HuH-7.5 (cell line): ENCODE measurements around the gene FCER2.

ENCODE experiments used
- DNase-seq: peaks from one replicate; pipeline ENCODE4 v3.0.0; 2011; ENCODE audit warnings: low spot score

The FCER2 gene

GRCh38 chr19:7677669-7678311 is 24.1 kb downstream of the FCER2 start:
- DNase-seq, result no peak

- no peak for DNase-seq
These were observed 25.1 kb downstream of the FCER2 start, which contains the start of gene MCEMP1 for GRCh38 chr19:7676854-7677253. Gene MCEMP1 (plus strand): TSS chr19:7677090. CDS start chr19:7677121, 31 bp downstream.

- no peak for DNase-seq
These were observed 25.6 kb downstream of the FCER2 start for GRCh38 chr19:7676376-7676775.

GRCh38 chr19:7674010-7675005 is 27.6 kb downstream of the FCER2 start:
- peak; percentile 64 for DNase-seq

GRCh38 chr19:7672522-7672921 is 29.4 kb downstream of the FCER2 start:
- DNase-seq, result no peak

- DNase-seq, result no peak
These were observed 31.1 kb downstream of the FCER2 start for GRCh38 chr19:7670790-7671189.

GRCh38 chr19:7670150-7670783 is 31.7 kb downstream of the FCER2 start:
- DNase-seq, result no peak

GRCh38 chr19:7669641-7670040 is 32.3 kb downstream of the FCER2 start:
- DNase-seq, result no peak

GRCh38 chr19:7668842-7669241 is 33.1 kb downstream of the FCER2 start, which contains the start of gene RETN:
Gene RETN (plus strand): TSS chr19:7669049. CDS start chr19:7669327, 278 bp downstream.
- DNase-seq, result no peak

GRCh38 chr19:7665076-7665475 is 36.9 kb downstream of the FCER2 start:
- no peak for DNase-seq

- no peak for DNase-seq
These were observed 38.2 kb downstream of the FCER2 start for GRCh38 chr19:7663706-7664105.

GRCh38 chr19:7662657-7663056 is 39.3 kb downstream of the FCER2 start:
- no peak for DNase-seq

- no peak for DNase-seq
These were observed 40.0 kb downstream of the FCER2 start for GRCh38 chr19:7661744-7662538.

- DNase-seq, result no peak
These were observed 43.7 kb downstream of the FCER2 start for GRCh38 chr19:7658219-7658686.

GRCh38 chr19:7657131-7657751 is 44.7 kb downstream of the FCER2 start:
- no peak for DNase-seq

- no peak for DNase-seq
These were observed 46.4 kb downstream of the FCER2 start for GRCh38 chr19:7655581-7655980.

GRCh38 chr19:7654401-7654800 is 47.5 kb downstream of the FCER2 start:
- DNase-seq, result no peak

- peak; percentile 92 for DNase-seq
These were observed 49.8 kb downstream of the FCER2 start for GRCh38 chr19:7652061-7652641.

- DNase-seq, result no peak
These were observed 51.8 kb downstream of the FCER2 start for GRCh38 chr19:7650148-7650547.

GRCh38 chr19:7648265-7649014 is 53.5 kb downstream of the FCER2 start:
- no peak for DNase-seq
